Stomach smooth muscle (tissue), 2 donors: ENCODE data around the gene LMTK2.

Experiments used
- H3K27ac ChIP-seq: one replicate; pipeline ENCODE4 v1.7.0; 2013; ENCODE audit warnings: mild to moderate bottlenecking, low read length, inconsistent platforms
- H3K27me3 ChIP-seq, 2 donors: one replicate each; pipeline ENCODE4 v1.7.0; 2013; ENCODE audit warnings: low read length in 2 of 2; ENCODE audit not compliant: insufficient read depth in 2 of 2, control insufficient read depth in 1 of 2
- H3K36me3 ChIP-seq, 2 donors: one replicate each; pipeline ENCODE4 v1.7.0; 2013; ENCODE audit warnings: low read length in 2 of 2; ENCODE audit not compliant: control insufficient read depth in 2 of 2, insufficient read depth in 2 of 2
- H3K4me1 ChIP-seq: one replicate; pipeline ENCODE4 v1.7.0; 2013; ENCODE audit warnings: low read length; ENCODE audit not compliant: control insufficient read depth, insufficient read depth
- H3K4me3 ChIP-seq, 2 donors: one replicate each; pipeline ENCODE4 v1.7.0; 2013; ENCODE audit warnings: low read length in 2 of 2
- H3K9ac ChIP-seq, 2 donors: one replicate each; pipeline ENCODE4 v1.7.0; 2013; ENCODE audit warnings: low read length in 2 of 2, mild to moderate bottlenecking in 1 of 2
- H3K9me3 ChIP-seq, 2 donors: one replicate each; pipeline ENCODE4 v1.7.0; 2013; ENCODE audit warnings: low read length in 2 of 2; ENCODE audit not compliant: control insufficient read depth in 2 of 2
- donor health status: healthy.
- donor health status: Pancreatic carcinoma.

The LMTK2 gene

GRCh38 chr7:98230746-98231471 lies 124.2 kb downstream of the LMTK2 start:
- Histone ChIP-seq H3K27ac (no peak overlapping the region), H3K9ac (no peak overlapping the region), H3K27me3 (no peaks in the 10 kb centered on the region), H3K4me3 (no peak overlapping the region), H3K36me3 (peaks cover 2 to 9% of the 10 kb centered on the region in 2 donors), H3K4me1 (no peaks in the 10 kb centered on the region), H3K9me3 (no peaks in the 10 kb centered on the region)

- Histone ChIP-seq H3K36me3 (peaks cover 2 to 8% of the 10 kb centered on the region in 2 donors), H3K27ac (no peak overlapping the region), H3K27me3 (no peaks in the 10 kb centered on the region), H3K9me3 (no peaks in the 10 kb centered on the region), H3K9ac (no peak overlapping the region), H3K4me1 (no peaks in the 10 kb centered on the region), H3K4me3 (no peak overlapping the region)
Measured at GRCh38 chr7:98231493-98232262, 125.0 kb downstream of the LMTK2 start.

- no peak overlapping the region for H3K27ac ChIP-seq
- H3K9ac ChIP-seq = no peak overlapping the region
- H3K4me1 ChIP-seq = no peaks in the 10 kb centered on the region
- H3K27me3 ChIP-seq = no peaks in the 10 kb centered on the region
- H3K9me3 ChIP-seq = no peaks in the 10 kb centered on the region
- H3K36me3 ChIP-seq = peaks cover 2 to 8% of the 10 kb centered on the region in 2 donors
- no peak overlapping the region for H3K4me3 ChIP-seq
Measured at GRCh38 chr7:98232263-98232585, 125.6 kb downstream of the LMTK2 start.

DNA sequence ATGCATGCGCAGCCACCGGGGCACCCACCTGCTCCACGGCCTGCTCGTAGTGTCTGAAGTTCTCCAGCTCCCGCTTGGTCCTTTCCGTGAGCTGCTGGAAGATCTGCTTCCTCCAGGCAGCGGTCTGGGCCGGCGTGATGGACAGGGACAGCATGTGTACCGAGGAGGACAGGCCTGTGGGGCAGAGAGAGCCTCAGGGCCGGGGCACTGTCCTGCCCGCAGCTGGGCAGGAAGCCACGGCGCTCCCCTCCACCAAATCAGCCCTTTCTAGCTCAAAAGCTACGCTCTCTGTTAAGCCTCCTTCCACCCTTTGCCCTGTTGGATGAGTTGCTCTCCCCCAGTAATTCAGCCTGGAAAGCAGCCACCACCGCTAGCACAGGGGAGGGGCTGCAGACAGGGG lies 126.1 kb downstream of the LMTK2 start:
- no peak overlapping the region for H3K4me3 ChIP-seq
- H3K9me3 ChIP-seq = no peaks in the 10 kb centered on the region
- no peaks in the 10 kb centered on the region for H3K4me1 ChIP-seq
- H3K36me3 ChIP-seq = peaks cover 2 to 8% of the 10 kb centered on the region in 2 donors
- H3K9ac ChIP-seq = no peak overlapping the region
- H3K27ac ChIP-seq = no peak overlapping the region
- H3K27me3 ChIP-seq = no peaks in the 10 kb centered on the region

- Histone ChIP-seq H3K9me3 (no peaks in the 10 kb centered on the region), H3K27me3 (no peaks in the 10 kb centered on the region), H3K9ac (no peak overlapping the region), H3K27ac (no peak overlapping the region), H3K36me3 (peaks cover 5 to 14% of the 10 kb centered on the region in 2 donors), H3K4me1 (no peaks in the 10 kb centered on the region), H3K4me3 (no peak overlapping the region)
Measured at GRCh38 chr7:98233219-98234070, 126.8 kb downstream of the LMTK2 start.

DNA sequence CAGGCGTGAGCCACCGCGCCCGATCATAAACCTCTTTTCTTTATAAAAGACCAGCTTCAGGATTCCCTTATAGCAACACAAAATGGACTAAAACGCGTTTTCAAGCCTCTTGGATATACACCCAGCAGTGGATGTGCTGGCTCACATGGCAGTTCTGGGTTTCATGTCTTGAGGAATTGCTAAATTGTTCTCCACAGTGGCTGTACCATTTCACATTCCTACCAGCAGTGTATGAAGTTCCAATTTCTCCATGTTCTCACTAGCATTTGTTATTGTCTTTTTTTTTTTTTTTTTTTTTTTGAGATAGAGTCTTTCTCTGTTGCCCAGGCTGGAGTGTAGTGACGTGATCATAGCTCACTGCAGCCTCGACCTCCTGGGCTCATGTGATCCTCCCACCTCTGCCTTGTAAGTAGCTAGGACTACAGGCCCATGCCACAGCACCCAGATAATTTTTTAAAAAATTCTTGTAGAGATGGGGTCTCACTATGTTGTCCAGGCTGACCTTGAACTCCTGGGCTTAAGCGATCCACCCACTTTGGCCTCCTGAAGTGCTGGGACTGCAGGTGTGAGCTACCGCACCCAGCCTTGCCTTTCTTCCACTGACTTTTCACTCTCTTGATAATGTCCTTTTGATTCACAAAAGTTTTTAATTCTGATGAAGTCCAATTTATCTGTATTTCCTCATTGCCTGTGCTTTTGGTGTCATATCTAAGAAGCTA lies 127.9 kb downstream of the LMTK2 start:
- Histone ChIP-seq H3K27ac (no peak overlapping the region), H3K36me3 (peaks cover 6 to 15% of the 10 kb centered on the region in 2 donors), H3K4me3 (no peak overlapping the region), H3K27me3 (no peaks in the 10 kb centered on the region), H3K9me3 (no peaks in the 10 kb centered on the region), H3K4me1 (no peaks in the 10 kb centered on the region), H3K9ac (no peak overlapping the region)

GRCh38 chr7:98235901-98236300 lies 129.2 kb downstream of the LMTK2 start:
- H3K27me3 ChIP-seq = no peaks in the 10 kb centered on the region
- no peaks in the 10 kb centered on the region for H3K4me1 ChIP-seq
- H3K9ac ChIP-seq = no peak overlapping the region
- no peak overlapping the region for H3K4me3 ChIP-seq
- H3K27ac ChIP-seq = no peak overlapping the region
- no peaks in the 10 kb centered on the region for H3K9me3 ChIP-seq
- H3K36me3 ChIP-seq = peaks cover 9 to 11% of the 10 kb centered on the region in 2 donors

GRCh38 chr7:98236355-98237185 lies 129.9 kb downstream of the LMTK2 start:
- H3K4me1 ChIP-seq = no peaks in the 10 kb centered on the region
- H3K27ac ChIP-seq = no peak overlapping the region
- H3K9me3 ChIP-seq = no peaks in the 10 kb centered on the region
- H3K9ac ChIP-seq = no peak overlapping the region
- no peaks in the 10 kb centered on the region for H3K27me3 ChIP-seq
- no peak overlapping the region for H3K4me3 ChIP-seq
- H3K36me3 ChIP-seq = peaks cover 9 to 11% of the 10 kb centered on the region in 2 donors

DNA sequence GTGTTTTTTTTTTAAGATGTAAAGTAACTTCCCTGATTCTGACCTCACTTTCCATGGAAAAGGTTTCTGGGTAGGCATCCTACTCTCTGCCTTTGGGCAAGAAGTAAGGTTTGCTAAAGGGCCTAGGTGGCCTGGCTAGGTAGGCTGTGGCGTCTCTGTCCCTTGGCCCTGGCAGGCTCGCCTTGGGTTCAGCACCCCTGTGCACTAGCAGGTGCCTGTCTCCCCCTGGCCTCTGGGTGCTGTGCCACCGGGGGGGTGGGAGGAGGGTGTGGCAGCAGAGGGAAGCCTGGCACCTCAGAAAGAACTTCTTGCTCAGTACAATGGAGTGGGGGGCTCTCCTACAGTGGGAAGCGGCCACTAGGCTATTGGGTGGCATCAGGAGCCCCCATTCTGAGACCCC lies 131.4 kb downstream of the LMTK2 start:
- no peaks in the 10 kb centered on the region for H3K27me3 ChIP-seq
- H3K9ac ChIP-seq = no peak overlapping the region
- H3K27ac ChIP-seq = no peak overlapping the region
- H3K9me3 ChIP-seq = no peaks in the 10 kb centered on the region
- H3K4me3 ChIP-seq = no peak overlapping the region
- peaks cover 9% of the 10 kb centered on the region in 2 donors for H3K36me3 ChIP-seq
- no peaks in the 10 kb centered on the region for H3K4me1 ChIP-seq
